B cell (primary cell): Measurements from ENCODE around the gene PROB1.

ENCODE experiments used
- EZH2 ChIP-seq: IDR thresholded peaks from 2 replicates; pipeline ENCODE4 v1.6.1; 2012; ENCODE audit warnings: borderline replicate concordance, low read depth, mild to moderate bottlenecking, moderate library complexity, low read length; ENCODE audit not compliant: insufficient read depth, poor library complexity, severe bottlenecking
- TF ChIP-seq, protein P1 (sequence below): fragments of 200-600 bp; IDR thresholded peaks from one replicate; pipeline ENCODE4 v1.8.0; 2022; ENCODE audit warnings: antibody characterized with exemption, mild to moderate bottlenecking

- TF ChIP-seq, protein P1, sequence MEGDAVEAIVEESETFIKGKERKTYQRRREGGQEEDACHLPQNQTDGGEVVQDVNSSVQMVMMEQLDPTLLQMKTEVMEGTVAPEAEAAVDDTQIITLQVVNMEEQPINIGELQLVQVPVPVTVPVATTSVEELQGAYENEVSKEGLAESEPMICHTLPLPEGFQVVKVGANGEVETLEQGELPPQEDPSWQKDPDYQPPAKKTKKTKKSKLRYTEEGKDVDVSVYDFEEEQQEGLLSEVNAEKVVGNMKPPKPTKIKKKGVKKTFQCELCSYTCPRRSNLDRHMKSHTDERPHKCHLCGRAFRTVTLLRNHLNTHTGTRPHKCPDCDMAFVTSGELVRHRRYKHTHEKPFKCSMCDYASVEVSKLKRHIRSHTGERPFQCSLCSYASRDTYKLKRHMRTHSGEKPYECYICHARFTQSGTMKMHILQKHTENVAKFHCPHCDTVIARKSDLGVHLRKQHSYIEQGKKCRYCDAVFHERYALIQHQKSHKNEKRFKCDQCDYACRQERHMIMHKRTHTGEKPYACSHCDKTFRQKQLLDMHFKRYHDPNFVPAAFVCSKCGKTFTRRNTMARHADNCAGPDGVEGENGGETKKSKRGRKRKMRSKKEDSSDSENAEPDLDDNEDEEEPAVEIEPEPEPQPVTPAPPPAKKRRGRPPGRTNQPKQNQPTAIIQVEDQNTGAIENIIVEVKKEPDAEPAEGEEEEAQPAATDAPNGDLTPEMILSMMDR = no peak
- TF ChIP-seq EZH2 = no peak
Measured at GRCh38 chr5:139344177-139344576, 50.7 kb downstream of the PROB1 start.
